ENCODE results near the gene USP15.

USP15 gene

DNA sequence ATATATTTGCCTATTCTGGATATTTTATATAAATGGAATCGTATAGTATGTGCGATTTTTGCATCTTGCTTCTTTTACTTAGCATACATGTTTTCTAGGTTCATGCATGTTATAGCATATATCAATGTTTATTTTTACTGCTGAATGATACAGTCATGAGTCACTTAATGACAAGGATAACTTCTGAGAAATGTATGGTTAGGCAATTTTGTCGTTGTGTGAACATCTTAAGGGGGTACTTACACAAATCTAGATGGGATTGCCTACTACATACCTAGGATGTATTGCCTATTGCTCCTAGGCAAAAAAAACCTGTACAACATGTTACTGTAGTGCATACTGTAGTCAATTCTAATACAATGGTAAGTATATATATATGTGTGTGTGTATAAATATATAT, 8.8 kb downstream of the USP15 start:
- no peak for DNase-seq (ENCODE audit: insufficient read length, low spot score)
- TF ChIP-seq, protein P1, sequence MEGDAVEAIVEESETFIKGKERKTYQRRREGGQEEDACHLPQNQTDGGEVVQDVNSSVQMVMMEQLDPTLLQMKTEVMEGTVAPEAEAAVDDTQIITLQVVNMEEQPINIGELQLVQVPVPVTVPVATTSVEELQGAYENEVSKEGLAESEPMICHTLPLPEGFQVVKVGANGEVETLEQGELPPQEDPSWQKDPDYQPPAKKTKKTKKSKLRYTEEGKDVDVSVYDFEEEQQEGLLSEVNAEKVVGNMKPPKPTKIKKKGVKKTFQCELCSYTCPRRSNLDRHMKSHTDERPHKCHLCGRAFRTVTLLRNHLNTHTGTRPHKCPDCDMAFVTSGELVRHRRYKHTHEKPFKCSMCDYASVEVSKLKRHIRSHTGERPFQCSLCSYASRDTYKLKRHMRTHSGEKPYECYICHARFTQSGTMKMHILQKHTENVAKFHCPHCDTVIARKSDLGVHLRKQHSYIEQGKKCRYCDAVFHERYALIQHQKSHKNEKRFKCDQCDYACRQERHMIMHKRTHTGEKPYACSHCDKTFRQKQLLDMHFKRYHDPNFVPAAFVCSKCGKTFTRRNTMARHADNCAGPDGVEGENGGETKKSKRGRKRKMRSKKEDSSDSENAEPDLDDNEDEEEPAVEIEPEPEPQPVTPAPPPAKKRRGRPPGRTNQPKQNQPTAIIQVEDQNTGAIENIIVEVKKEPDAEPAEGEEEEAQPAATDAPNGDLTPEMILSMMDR (IDR thresholded peaks at IDR 0.05; ENCODE audit: insufficient read depth, missing control alignments) = no peak
- no peak for FAIRE-seq

DNA sequence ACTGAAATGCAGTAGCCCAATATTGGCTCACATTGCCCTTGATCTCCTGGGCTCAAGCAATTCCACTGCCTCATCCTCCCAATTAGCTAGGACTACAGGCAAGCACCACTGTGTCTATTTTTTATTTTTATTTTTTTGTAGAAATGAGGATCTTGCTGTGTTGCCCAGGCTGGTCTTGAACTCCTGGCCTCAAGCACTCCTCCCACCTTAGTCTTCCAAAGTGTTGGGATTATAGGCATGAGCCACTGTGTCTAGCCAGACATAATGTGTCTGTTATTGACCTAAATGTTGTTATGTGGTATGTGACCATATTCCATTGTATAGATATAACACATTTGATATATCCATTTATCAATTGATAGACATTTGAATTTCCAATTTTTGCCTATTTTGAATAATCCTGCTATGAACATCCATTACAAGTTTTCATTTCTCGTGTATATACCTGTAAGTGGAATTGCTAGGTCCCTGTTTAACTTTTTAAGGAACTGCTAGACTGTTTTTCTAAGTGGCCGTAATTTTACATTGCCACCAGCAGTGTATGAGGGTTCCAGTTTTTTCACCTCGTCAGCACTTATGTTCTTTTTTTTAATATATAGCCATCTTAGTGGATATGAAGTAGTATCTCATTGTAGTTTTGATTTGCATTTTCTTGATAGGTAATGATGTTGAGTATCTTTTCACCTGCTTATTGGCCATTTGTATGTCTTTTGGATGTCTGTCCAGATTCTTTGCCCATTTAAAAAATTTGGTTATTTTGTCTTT, 9.4 kb downstream of the USP15 start:
- TF ChIP-seq, protein P1 (IDR thresholded peaks at IDR 0.05; ENCODE audit: insufficient read depth, missing control alignments) = no peak
- DNase-seq (ENCODE audit: insufficient read length, low spot score) = no peak
- FAIRE-seq = no peak

DNA sequence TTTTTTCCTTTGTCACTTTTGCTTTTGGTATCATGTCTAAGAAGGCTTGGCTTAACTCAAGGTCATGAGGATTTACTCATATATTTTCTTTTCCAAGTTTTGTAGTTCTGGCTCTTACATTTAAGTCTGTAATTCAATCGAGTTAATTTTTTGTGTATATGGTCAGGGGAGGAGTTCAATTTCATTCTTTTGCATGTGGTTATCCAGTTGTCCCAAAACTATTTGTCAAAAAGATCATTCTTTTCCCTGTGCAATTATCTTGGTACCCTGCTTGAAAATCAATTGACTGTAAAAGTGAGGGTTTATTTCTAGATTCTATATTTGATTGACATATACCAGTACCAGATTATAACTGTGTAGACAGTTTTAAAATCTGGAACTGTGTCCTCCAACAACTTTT, 10.2 kb downstream of the USP15 start:
- DNase-seq (ENCODE audit: insufficient read length, low spot score) = no peak
- no peak for FAIRE-seq
- TF ChIP-seq, protein P1 (IDR thresholded peaks at IDR 0.05; ENCODE audit: insufficient read depth, missing control alignments) = no peak

DNA sequence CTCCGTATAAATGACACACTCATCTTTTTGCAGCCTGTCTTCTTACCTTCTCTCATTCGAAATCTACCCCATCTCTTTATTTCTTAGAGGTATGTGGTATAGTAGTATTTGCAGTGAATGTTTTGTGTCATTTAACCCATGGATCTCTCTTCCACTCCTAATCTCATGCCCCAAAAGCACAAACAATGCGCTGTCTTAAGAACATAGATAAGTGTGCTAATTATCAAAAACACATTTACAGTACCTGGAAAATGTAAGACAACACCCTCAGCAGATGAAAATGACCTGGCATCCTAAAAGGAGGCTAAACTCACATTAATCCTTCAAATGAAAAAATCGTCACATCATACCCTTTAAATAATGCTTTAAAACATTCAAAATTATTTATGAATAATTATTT, 10.7 kb downstream of the USP15 start:
- FAIRE-seq (no peak), DNase-seq (ENCODE audit: insufficient read length, low spot score) (no peak)
- TF ChIP-seq, protein P1 (IDR thresholded peaks at IDR 0.05; ENCODE audit: insufficient read depth, missing control alignments) = no peak

DNA sequence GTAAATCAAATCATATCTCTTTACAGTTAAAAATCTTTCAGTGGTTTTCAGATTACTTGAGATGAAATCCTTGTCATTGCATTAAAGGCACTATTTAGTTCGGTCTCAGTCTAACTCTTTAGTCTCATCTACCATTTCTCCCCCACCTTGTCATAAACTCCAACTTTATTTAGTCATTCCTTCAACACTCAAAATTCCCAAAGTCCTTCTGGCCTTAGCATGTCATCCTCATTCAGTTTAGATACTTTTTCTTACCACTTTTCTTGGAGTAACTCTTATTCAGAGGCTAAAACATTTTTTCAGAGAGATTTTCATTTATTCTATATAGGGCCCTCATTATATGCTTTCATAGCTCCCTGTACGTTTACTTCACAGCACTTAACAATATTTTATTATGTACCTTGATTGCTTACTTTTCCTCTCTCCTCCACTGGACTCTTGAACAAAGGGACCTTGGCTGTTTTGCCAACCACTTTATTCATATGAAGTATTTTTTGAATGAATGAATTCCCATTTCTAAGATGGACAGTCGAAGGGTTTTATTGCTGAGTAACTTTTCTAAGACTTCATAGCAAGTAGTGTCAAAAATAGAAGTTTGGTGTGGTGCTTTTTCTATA, 12.8 kb downstream of the USP15 start:
- TF ChIP-seq, protein P1 (IDR thresholded peaks at IDR 0.05; ENCODE audit: insufficient read depth, missing control alignments) = no peak
- FAIRE-seq (no peak), DNase-seq (ENCODE audit: insufficient read length, low spot score) (no peak)

DNA sequence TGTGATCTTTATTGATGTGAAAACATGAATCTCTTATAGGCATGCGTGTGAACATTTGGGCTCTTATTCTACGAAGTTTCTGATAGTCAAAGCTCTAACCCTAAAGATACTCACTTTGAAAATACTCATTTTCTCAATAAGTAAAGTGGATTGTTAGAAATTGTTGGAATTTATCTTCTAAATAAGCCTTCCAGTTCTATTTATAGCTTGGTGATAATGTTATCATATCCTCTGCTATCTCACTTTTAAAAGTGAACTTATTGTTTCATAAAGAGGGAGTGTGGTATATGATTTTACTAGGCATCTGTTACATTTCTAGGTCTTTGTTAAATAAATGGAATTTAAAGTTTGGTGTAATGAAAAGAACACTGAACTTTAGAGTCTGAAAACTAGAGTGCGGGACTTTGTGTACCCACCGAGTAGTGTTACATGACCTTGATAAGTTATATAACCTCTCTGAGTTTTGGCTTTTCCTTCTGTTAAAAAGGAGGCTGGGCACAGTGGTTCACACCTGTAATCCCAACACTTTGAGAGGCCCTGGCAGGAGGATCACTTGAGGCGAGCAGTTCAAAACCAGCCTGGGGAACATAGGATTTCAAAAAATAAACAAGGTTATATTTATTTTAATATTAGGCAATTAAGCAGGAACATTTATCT, 13.6 kb downstream of the USP15 start:
- DNase-seq (ENCODE audit: insufficient read length, low spot score) (no peak), FAIRE-seq (no peak)
- TF ChIP-seq, protein P1 (IDR thresholded peaks at IDR 0.05; ENCODE audit: insufficient read depth, missing control alignments) = no peak

DNA sequence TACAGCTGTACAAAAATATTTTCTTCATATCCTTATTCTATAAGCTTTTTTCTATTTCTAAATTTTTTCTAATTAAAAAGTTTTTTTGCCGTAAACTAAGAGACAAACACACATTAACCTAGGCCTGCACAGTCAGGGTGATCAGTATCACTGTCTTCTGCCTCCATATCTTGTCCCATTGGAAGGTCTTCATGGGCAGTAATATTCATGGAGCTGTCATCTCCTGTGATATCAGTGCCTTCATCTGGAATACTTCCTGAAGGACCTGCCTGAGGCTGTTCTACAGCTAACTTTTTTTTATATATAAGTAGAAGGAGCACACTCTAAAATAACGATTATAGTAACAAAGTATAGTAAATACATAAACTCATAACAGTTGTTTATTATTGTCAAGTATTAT, 17.8 kb downstream of the USP15 start:
- DNase-seq (ENCODE audit: insufficient read length, low spot score) = no peak
- TF ChIP-seq, protein P1 (IDR thresholded peaks at IDR 0.05; ENCODE audit: insufficient read depth, missing control alignments) = no peak
- no peak for FAIRE-seq

Data from D721Med (cell line).